ENCODE results near the gene FYCO1. TPM values are rescaled to one million over a fixed set of nuclear protein-coding genes. Genes with fewer than 3 reads are reported as not detected.

FYCO1 gene
- total and polyA plus RNA-seq, 2 of the 8 experiments (the other 6 are each of a cell fraction or from before 2014, with no cell fraction given), result 4.8 to 10.8 TPM

GRCh38 chr3:46038916-46039315 is 43.3 kb upstream of the FYCO1 start:
- Histone ChIP-seq H2AK5ac (ENCODE audit: low read depth, low read length) (no peak overlapping the region), H3K18ac (ENCODE audit: extremely low read depth, low read length) (no peak overlapping the region), H3K4ac (replicated peaks; ENCODE audit: insufficient read length, low read depth, low read length) (no peak overlapping the region), H3K4me1 (replicated peaks in 1 of 4; ENCODE audit: control insufficient read depth in 3 of 4, insufficient read depth in 4 of 4, low read length in 3 of 4) (no peaks in the 10 kb centered on the region), H2AFZ (ENCODE audit: low read length) (no peak overlapping the region), H3K14ac (ENCODE audit: insufficient read length) (no peak overlapping the region), H2BK120ac (replicated peaks; ENCODE audit: low read depth, low read length) (no peak overlapping the region), H3K23ac (ENCODE audit: insufficient read length) (no peak overlapping the region), H3K27ac (ENCODE audit: low read depth, low read length) (no peak overlapping the region), H4K91ac (replicated peaks; ENCODE audit: insufficient read length, low read length) (no peak overlapping the region), H2BK12ac (ENCODE audit: low read depth, low read length) (no peak overlapping the region), H4K20me1 (replicated peaks in 1 of 2; ENCODE audit: control insufficient read depth in 1 of 2, insufficient read depth in 2 of 2, low read length in 2 of 2) (no peaks in the 10 kb centered on the region), H3K9ac (replicated peaks in 1 of 4; ENCODE audit: extremely low read depth in 1 of 4, low read depth in 3 of 4, low read length in 3 of 4) (no peak overlapping the region), H2BK15ac (ENCODE audit: low read length) (no peak overlapping the region), H3K4me2 (ENCODE audit: insufficient read depth in 1 of 2, low read depth in 2 of 2, low read length in 2 of 2) (no peak overlapping the region), H3K79me2 (ENCODE audit: control insufficient read depth in 1 of 2, insufficient read depth in 2 of 2, low read length in 2 of 2) (no peaks in the 10 kb centered on the region), H4K5ac (ENCODE audit: insufficient read length, low read depth, low read length) (no peak overlapping the region), H3K23me2 (ENCODE audit: low read depth, low read length) (no peaks in the 10 kb centered on the region), H3K56ac (replicated peaks; ENCODE audit: insufficient read length, low read depth, low read length) (no peak overlapping the region), H3K4me3 (ENCODE audit: extremely low read depth in 1 of 4, insufficient read depth in 2 of 4, low read depth in 3 of 4, low read length in 4 of 4) (no peak overlapping the region), H3K79me1 (ENCODE audit: low read depth, low read length) (no peaks in the 10 kb centered on the region), H4K8ac (ENCODE audit: extremely low read depth, insufficient read depth, low read length) (no peak overlapping the region), H2BK20ac (ENCODE audit: low read length) (no peak overlapping the region), H3K27me3 (replicated peaks in 1 of 4; ENCODE audit: control insufficient read depth in 3 of 4, extremely low read depth in 1 of 4, insufficient read depth in 3 of 4, low read length in 3 of 4) (peaks cover 0 to 1% (median 0%) of the 10 kb centered on the region in 4 experiments; a peak in 1 of 7 replicates), H3K36me3 (ENCODE audit: control insufficient read depth in 2 of 4, insufficient read depth in 4 of 4, low read length in 3 of 4) (no peaks in the 10 kb centered on the region), H3K9me3 (ENCODE audit: insufficient read depth in 2 of 2, low read depth in 1 of 2, low read length in 1 of 2) (no peaks in the 10 kb centered on the region), H2BK5ac (ENCODE audit: low read depth, low read length) (no peak overlapping the region)
- WGBS, 2 experiments (ENCODE audit: extremely low coverage in 1 of 2, insufficient coverage in 1 of 2, insufficient read length in 1 of 2, insufficient replicate concordance in 2 of 2, low coverage in 1 of 2, low lambda C conversion rate in 2 of 2, missing lambda C conversion rate in 1 of 2), result 96% methylated on average over 1 of the region's 1 CpG; no CpG with 5 or more reads in 1 of the 2 experiments
- no peak for FAIRE-seq
- ChIA-PET POLR2A (ENCODE audit: partially characterized antibody) (no interaction called here), CTCF (ENCODE audit: partially characterized antibody) (no interaction called here)
- no peak for DNase-seq (ENCODE audit: low read depth in 1 of 2, low spot score in 2 of 2)
- TF ChIP-seq, protein P1, sequence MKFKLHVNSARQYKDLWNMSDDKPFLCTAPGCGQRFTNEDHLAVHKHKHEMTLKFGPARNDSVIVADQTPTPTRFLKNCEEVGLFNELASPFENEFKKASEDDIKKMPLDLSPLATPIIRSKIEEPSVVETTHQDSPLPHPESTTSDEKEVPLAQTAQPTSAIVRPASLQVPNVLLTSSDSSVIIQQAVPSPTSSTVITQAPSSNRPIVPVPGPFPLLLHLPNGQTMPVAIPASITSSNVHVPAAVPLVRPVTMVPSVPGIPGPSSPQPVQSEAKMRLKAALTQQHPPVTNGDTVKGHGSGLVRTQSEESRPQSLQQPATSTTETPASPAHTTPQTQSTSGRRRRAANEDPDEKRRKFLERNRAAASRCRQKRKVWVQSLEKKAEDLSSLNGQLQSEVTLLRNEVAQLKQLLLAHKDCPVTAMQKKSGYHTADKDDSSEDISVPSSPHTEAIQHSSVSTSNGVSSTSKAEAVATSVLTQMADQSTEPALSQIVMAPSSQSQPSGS (IDR thresholded peaks at IDR 0.05; ENCODE audit: low read length), result no peak
- TF ChIP-seq TCF12 (IDR thresholded peaks at IDR 0.05; ENCODE audit: low read depth, low read length) (no peak), JUND (IDR thresholded peaks at IDR 0.05; ENCODE audit: low read length) (no peak), TAF1 (IDR thresholded peaks at IDR 0.05; ENCODE audit: low read depth, low read length) (no peak), CBX5 (IDR thresholded peaks at IDR 0.05; ENCODE audit: low read depth, low read length) (no peak), KDM1A (IDR thresholded peaks at IDR 0.05; ENCODE audit: borderline replicate concordance, low read length) (no peak), SP2 (IDR thresholded peaks at IDR 0.05; ENCODE audit: low read length) (no peak), SIX5 (IDR thresholded peaks at IDR 0.05; ENCODE audit: low read depth, low read length) (no peak), SRF (IDR thresholded peaks at IDR 0.05; ENCODE audit: low read depth, low read length) (no peak), HDAC6 (IDR thresholded peaks at IDR 0.05; ENCODE audit: low read depth, low read length) (no peak), KDM5A (IDR thresholded peaks at IDR 0.05; ENCODE audit: low read length) (no peak)
